HG03103 (cell line): ENCODE data around the gene TRIM65.
A peak's percentile ranks its signal among the peaks of the same experiment; 100 is the strongest.
"Not testable (repeated sequence)": the region's sequence is repeated elsewhere in the genome, so short reads cannot be mapped to it uniquely, and the experiment has no call there.

Source experiments
- ATAC-seq: cut with Tn5 transposase; IDR thresholded peaks from one replicate; pipeline ENCODE4 v1.9.1; 2021; ENCODE audit warnings: low read depth; ENCODE audit not compliant: unreplicated experiment

Gene TRIM65

GRCh38 chr17:75854881-75855309 is 41.9 kb downstream of the TRIM65 start:
- ATAC-seq: no peak

DNA sequence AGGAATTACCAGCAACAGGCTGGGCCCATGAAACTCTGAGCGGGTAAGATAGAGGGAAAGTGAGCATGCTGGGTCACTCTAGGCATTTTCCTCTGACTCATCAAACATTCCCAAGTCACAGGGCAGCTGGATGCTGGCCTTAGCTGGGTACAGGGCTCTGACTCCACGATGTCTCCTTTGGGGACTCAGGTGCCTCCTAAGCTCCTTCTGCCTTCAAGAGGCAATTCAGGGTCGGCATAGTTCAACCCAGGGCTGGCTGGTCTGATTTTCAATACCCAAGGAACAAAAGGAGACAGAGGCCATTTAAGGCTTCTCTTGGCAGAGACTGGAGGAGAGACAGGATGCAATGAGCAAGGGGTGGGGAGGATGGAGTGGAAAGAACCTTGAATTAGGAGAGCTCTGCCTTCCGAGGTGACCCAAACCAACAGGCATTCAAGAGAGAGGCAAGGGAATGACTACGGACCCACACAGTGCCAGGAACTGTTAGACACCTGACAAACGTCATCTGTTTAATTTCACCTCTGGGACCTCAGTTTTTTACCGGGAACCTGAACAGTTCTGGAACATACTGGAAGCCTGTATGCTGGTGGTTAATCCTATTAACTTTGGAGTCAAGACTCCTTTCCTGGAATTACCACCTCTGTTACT is 42.5 kb downstream of the TRIM65 start:
- no peak for ATAC-seq

GRCh38 chr17:75853433-75853832 is 43.3 kb downstream of the TRIM65 start:
- ATAC-seq: no peak

GRCh38 chr17:75851693-75851991 is 45.1 kb downstream of the TRIM65 start:
- not testable (repeated sequence) for ATAC-seq

GRCh38 chr17:75850928-75851692 is 45.6 kb downstream of the TRIM65 start:
- ATAC-seq: no peak

- ATAC-seq: no peak
These were observed 47.0 kb downstream of the TRIM65 start for GRCh38 chr17:75849724-75850123.

GRCh38 chr17:75849279-75849646 is 47.5 kb downstream of the TRIM65 start:
- ATAC-seq: no peak

- no peak for ATAC-seq
These were observed 48.0 kb downstream of the TRIM65 start for GRCh38 chr17:75848523-75849278.

- no peak for ATAC-seq
These were observed 48.9 kb downstream of the TRIM65 start for GRCh38 chr17:75847614-75848522.

GRCh38 chr17:75846692-75847613 is 49.8 kb downstream of the TRIM65 start:
- no peak for ATAC-seq

- ATAC-seq: no peak
These were observed 50.6 kb downstream of the TRIM65 start for GRCh38 chr17:75845933-75846691.

DNA sequence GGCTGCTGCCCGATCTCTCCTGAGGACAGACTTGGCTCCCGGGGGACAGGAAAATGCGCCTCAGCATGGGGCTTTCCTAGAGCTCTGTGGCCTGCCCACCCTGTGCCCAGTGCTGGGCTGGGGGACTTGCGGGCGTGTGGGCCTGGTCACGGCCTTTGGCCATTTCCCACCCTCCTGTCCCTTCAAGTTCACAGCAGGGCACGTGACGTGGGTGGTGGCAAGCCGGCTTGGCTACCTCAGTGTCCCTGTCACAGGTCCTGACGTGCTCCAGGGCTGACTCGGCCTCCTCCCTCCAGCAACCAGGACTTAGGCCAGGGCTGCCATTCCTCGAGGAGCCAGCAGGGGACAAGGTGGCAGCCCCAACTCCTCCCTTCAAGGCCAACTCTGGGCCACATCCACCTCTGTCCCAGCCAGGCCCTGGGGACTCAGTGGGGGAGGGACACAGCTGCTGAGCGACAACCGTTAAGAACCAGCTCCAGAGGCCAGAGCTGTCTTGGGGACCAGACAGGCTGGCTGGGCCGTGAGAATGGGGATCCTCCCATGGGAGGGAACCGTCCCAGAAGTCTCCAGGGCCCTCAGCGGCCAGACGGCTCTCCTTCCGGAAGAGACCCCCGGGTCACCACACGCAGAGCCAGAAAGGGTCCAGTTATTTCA is 51.6 kb downstream of the TRIM65 start:
- peak; percentile 69 for ATAC-seq

DNA sequence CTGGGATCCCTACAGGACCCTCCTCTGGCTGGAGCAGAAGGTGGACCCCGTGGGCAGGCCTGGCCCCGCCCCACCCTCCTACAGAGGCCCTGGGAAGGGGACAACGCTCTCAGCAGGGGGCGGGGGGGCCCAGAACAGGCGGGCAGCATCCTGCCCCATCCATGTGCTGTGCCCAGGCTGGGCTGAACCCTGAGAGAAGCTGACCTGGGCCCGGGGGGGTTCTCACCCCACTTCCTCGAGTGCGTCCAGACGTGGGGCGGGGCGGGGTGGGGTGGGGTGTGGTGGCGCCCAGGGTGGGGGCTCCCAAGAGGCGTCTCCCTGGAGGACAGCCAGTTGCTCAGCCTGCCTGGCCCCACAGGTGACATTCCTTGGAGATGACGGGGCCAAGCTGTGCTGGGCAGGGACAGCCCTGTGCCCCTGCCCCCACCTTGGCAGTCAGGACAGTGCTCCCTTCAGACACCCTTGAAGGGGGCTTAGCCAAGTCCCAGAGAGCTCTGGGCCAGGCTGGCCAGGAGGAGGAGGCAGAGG is 52.2 kb downstream of the TRIM65 start:
- peak; percentile 7 for ATAC-seq

DNA sequence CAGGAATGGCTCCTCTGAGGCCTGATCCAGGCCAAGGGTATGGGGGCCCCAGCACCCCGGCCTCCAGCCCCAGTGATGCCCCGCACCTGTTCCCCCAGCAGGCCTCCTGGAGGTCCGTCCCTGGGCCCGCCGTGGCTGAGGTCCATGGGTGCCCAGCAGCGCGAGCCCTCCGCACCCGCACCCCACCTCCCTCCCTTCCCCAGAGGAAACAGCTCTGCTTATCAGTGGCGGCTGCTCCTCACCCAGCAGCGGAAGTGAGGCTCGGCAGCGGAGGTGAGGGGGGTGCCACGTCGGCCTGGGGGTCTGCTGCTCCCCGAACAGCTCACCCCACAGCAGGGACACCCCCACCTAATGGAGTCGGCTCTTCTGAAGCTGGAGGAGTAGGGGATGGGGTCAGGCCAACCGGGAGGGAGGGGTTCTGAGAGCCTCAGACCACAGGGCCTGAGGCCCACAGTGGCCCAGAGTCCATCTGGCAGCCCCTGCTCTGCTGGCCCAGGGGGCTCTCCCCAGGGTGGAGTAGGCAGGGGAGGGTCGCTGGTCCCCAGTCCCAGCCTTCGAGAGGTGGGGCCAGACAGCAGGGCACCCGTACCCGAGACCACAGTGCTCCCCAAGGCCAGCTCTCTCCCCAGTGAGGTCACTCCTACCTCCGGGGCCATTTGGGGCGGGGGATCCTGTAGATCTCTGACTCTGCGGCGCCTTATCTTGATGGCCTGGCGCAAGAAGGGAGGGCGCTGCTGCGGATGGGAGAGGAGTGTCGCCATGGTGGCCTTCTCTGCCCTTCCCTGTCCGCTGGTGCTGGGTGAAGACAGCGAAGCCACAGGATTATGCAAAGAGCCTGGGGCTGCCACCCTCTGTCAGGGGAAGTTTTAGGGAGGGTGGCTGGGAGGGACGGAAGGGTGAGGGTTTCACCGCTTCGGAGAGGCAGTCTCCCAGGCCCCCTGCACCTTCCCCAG is 52.9 kb downstream of the TRIM65 start, which contains the start of gene UNC13D:
TSS of gene UNC13D (minus strand) at position 828 of the 953 bp plus-strand sequence. CDS start at position 761, 67 bp downstream.
- ATAC-seq: no peak

DNA sequence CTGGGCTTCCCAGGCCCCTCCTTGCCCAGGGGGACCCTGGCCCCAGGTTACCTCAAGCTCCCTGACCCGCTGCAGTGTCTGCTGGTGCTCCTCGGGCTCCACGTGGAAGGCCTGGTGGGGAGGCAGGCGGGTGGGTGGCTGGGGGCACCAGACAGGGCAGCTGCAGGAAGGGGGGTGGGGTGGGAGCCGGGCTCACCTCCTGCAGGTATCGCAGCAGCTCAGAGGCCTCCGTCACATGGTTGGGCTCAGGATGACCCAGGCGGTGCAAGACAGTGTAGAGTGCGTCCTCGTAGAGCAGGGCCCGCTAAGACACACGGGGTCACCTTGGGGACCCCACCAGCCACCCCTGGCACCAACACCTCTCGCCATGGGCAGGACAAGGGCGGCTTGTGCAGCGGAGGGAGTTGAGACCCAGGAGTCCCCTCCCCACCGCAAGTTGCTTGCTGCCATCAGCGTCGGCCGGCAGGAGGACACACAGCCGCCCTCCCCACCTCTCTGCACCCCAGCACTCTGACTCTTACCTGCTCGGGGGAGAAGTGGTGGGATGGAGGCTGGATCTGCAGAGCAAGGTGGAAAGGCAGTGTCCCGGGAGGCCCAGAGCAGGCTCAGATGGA is 53.7 kb downstream of the TRIM65 start:
- no peak for ATAC-seq

DNA sequence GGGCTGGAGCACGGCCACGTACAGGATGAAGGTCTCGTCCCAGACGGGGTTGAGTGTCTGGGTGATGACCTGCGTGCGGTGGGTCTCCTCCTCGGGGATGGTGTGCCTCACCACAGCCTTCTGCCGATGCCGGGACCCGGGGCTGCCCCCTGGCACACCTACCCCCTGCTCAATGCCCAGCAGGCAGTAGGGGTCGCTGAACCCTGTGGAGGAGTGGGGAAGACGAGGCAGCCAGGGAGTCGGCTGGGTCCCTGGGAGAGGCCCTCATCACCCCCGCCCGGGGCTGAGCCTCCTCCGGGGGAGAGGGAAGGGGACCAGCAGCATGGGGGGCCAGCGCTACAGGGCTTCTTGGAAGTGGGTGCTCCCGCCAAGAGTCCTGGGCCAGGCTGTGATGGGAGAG is 54.3 kb downstream of the TRIM65 start:
- no peak for ATAC-seq

- no peak for ATAC-seq
These were observed 56.0 kb downstream of the TRIM65 start for GRCh38 chr17:75840799-75841164.
